Ishikawa (cell line): ENCODE results near the gene RAET1E.

Experiments used
- CEBPB ChIP-seq: IDR thresholded peaks from 2 replicates; pipeline ENCODE4 v1.6.1; 2012
- EGR1 ChIP-seq: IDR thresholded peaks from 2 replicates; pipeline ENCODE4 v1.6.1; 2012
- EP300 ChIP-seq: IDR thresholded peaks from 2 replicates; pipeline ENCODE4 v1.6.1; 2012; ENCODE audit warnings: borderline replicate concordance
- FOXM1 ChIP-seq: IDR thresholded peaks from 2 replicates; pipeline ENCODE4 v1.6.1; 2012; ENCODE audit warnings: low read depth, borderline replicate concordance
- MAX ChIP-seq: IDR thresholded peaks from 2 replicates; pipeline ENCODE4 v1.6.1; 2012
- RAD21 ChIP-seq: IDR thresholded peaks from 2 replicates; pipeline ENCODE4 v1.6.1; 2012; ENCODE audit warnings: low read depth
- REST ChIP-seq: IDR thresholded peaks from 2 replicates; pipeline ENCODE4 v1.6.1; 2012; ENCODE audit warnings: low read depth, mild to moderate bottlenecking
- TAF1 ChIP-seq: IDR thresholded peaks from 2 replicates; pipeline ENCODE4 v1.6.1; 2012; ENCODE audit warnings: low read depth, mild to moderate bottlenecking
- TCF12 ChIP-seq: IDR thresholded peaks from 2 replicates; pipeline ENCODE4 v1.6.1; 2012; ENCODE audit warnings: low read depth
- TEAD4 ChIP-seq: IDR thresholded peaks from 2 replicates; pipeline ENCODE4 v1.6.1; 2012
- USF1 ChIP-seq: IDR thresholded peaks from 2 replicates; pipeline ENCODE4 v1.6.1; 2012
- YY1 ChIP-seq: IDR thresholded peaks from 2 replicates; pipeline ENCODE4 v1.6.1; 2012; ENCODE audit warnings: low read depth
- ZBTB7A ChIP-seq: IDR thresholded peaks from 2 replicates; pipeline ENCODE4 v1.6.1; 2012; ENCODE audit warnings: low read depth

DNA sequence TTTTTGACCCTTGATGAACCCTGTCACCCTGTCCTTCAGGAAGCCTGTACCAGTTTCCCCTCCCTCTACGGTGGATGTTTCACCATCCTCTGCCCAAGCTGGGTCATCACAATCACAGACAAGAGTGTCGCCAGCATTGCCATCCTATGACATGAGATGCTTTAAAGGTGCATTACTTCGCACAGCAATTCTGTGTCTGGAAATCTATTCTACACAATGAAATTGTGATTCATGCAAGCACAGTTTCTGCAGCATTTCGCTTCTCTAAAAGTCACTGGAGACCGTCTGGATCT lies 41.4 kb upstream of the RAET1E start:
- TF ChIP-seq YY1 (no peak), EGR1 (no peak), ZBTB7A (no peak), MAX (no peak), TEAD4 (no peak), EP300 (no peak), CEBPB (no peak), REST (no peak), TCF12 (no peak), USF1 (no peak), TAF1 (no peak), RAD21 (no peak), FOXM1 (no peak)
